Right renal cortex interstitium (tissue), 3 donors: ENCODE results near the gene WASHC4. TPM values are rescaled to one million over a fixed set of nuclear protein-coding genes. Genes with fewer than 3 reads are reported as not detected.
"Not testable (repeated sequence)": the region's sequence is repeated elsewhere in the genome, so short reads cannot be mapped to it uniquely, and the experiment has no call there.

Source experiments
- DNase-seq, 3 donors: peaks; one replicate each; pipeline ENCODE4 v3.0.0-alpha.2; 2013; ENCODE audit warnings: low read depth in 3 of 3, low spot score in 2 of 3
- polyA plus RNA-seq, 3 donors: library from polyadenylated mRNA; unstranded; fragments of 120-200 nt; gene quantifications; one replicate each; pipeline ENCODE4 v1.2.1, GENCODE V29; 2013; ENCODE audit not compliant: insufficient read length in 3 of 3

Gene WASHC4
- polyA plus RNA-seq, 3 donors, result 49.3 to 58.6 (median 56.5) TPM

DNA sequence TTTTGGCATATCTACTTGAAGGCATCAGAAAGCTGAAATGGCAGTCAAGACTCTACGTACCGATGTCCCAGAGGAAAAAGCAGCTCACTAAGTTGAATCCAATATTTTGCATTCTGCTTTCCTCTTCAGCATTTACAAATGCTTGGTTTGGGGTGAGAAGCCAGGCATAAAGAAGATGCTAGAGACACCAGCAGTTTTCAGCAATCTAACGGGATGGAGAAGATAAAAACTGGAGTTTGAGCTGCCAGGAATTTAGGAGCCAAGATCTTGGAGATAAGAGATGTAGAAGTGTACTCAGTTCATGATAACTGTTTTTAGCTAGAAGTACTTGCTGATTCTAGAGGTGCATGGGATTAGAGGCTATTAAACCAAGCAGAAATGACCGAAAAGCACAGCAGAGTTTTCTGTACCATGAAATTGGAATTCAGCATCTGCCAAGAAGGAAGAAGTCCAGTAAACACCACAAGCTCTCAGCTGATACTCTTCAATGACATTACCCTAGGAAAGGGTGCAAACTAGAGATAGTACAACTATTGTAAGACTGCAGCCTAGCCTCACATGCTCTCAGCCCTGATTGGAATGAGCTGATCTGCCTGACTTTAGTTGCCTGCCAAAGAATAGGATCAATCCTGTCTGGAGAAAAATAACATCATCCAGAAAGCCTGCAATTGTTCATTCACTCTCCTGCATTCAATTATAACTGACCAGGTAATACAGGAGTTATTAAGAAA lies 15.9 kb upstream of the WASHC4 start:
- no peak for DNase-seq

DNA sequence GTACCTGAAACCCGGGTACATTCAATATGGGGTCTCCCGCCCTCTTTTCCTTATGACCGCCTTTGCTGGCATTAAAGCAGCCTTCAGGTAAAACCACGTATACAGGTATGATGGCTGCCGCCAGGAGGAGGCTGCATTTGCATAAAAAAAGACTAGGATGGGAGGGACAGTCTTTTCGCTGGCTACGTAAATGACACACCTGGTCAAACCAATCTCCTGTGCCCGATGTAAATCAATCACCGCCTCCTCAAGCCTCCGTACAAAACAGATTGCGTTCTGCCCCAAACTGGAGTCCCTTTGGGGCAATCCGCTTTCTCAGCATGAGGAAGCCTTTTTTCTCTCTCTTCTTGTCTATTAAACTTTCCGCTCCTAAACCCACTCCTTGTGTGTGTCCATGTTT lies 15.2 kb upstream of the WASHC4 start:
- no peak for DNase-seq

DNA sequence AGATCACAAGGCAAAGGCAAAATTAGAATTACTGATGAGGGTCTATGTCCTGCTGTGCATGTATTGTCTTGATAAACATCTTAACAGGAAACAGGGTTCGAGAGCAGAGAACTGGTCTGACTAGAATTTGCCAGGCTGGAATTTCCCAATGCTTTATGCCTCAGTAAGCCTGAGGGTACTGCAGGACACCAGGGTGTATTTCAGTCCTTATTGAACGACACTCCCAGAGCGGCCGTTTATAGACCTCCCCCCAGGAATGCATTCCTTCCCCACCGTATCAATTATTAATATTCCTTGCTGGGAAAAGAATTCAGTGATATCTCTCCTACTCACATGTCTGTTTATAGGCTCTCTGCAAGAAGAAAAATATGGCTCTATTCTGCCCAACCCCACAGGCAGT lies 12.2 kb upstream of the WASHC4 start:
- DNase-seq, result not testable (repeated sequence)

DNA sequence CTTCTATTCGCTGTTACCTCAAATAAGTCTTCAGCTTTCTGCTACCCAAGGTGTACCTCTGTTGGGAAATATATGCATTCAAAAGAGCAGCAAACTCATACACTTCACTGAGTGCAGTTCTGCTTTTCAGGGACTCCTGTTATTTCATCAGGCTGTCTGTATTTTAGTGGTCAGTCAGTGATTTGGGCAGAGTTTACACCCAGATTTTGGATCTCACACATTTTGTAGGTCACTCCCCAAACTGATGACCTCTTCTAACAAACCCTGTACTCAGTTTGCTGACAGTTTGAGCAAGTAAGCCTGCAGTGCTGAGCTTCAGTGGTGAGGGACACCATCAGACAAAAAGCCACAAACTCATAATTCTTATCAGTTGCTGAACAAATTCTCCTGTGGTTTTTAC lies 8.2 kb upstream of the WASHC4 start:
- DNase-seq, result no peak

DNA sequence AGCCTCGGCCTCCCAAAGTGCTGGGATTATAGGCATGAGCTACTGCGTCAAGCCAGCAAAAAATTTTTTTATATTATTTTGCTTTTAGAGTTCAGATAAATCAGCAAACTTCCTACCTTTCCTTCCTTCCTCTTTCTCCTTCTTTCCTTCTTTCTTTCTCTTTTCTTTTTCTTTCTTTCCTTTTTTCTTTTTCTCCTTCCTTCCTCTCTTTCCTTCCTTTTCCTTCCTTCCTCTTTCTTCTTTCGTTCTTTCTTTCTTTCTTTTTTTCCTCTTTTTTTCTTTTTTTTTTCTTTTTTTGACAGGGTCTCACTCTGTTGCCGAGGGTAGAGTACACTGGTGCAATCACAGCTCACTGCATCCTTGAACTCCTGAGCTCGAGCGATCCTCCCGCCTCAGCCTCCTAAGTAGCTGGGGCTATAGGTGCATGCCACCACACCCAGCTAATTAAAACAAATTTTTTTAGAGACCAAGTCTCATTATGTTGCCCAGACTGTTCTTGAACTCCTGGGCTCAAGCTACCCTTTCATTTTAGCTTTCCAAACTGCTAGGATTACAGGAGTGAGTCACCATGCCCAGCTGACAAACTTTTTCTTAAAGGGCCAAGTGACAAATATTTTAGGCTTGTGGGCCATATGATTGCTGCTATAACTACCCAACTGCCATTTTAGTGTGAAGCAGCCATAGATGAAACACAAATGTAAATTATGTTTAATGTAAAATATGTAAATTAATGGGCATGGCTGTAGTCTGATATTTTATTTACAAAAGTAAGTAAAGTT lies 7.1 kb upstream of the WASHC4 start:
- no peak for DNase-seq

DNA sequence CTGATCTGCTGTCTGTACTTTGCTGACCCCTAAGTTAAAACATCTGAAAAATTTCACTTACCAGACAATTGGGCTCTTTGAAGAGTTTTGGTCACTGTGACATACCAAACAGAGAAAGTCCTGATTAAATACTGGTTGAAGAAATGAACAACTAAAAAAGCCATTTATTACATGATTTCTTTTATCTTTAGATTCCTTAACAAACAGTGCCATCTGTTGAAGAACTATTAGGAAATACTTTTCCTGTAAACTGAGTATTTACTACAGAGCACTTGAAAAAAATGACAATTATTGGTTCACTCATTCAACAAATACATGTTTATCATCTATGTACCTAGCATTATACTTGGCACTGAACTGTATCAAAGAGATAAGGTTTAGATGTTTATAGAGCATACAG lies 6.5 kb upstream of the WASHC4 start:
- no peak for DNase-seq

DNA sequence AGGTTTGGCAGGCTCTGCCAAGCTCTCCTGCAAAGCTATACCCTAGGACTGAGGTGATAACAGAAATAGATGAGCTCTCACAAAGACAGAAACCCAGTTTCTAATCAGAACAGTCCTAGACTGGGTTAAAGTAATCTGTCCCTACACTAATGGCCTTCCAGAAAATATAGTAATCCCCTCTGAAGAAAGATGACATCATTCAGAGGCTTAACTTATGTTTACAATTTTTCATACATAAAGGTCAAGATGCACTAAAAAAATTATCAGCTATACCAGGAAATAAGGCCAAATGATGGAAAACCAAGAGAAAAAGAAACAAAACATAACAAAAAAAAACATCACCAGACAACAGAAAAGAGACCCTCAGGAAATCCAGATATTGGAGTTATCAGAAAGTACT lies 4.9 kb upstream of the WASHC4 start:
- no peak for DNase-seq

DNA sequence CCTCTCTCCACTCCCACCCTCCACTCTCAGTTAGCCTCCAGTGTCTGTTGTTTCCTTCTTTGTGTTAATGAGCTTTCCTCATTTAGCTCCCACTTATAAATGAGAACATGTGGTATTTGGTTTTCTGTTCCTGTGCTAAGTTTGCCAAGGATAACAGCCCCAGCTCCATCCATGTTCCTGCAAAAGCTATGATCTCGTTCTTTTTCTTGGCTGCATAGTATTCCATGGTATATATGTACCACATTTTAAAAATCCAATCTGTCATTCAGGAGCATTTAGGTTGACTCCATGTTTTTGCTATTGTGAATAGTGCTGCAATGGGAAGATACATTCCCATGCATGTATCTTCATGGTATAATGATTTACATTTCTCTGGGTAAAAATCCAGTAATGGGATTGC lies 2.8 kb upstream of the WASHC4 start:
- DNase-seq, result no peak

DNA sequence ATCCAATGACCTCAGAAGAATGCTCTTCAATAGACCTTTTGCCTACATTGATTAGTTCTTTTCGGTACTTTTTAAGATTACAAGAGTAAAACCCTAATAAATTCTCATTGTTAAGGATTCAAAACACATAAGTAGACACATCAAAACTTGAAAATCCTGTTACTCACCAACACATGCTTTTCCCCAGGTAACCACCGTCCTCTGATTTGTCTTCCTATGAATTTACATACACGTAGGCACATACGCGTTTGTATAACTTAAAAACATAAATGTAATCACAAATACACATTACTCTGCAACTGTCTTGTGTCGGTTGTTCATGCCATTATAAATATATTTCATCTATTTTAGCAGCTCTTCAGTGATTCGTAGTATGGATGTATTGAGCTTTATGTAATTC lies 910 bp upstream of the WASHC4 start:
- DNase-seq, result no peak

DNA sequence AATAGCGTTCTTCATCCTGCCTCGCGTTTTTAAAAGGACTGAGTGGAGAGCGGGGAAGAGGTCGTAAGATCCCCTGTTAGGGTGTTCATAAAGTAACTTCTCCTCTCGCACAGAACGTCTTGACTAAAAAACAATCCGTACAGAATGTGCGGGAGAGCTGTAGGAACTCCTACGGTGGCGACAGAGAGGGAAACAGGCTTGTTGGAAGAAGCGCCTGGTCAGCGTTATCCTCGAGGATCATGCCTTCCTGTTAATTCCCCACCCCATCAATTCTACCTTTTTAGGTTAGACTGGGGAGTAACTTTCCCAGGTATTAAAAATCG lies 399 bp upstream of the WASHC4 start:
- peak in 1 of 3 donors; percentile 66 for DNase-seq

DNA sequence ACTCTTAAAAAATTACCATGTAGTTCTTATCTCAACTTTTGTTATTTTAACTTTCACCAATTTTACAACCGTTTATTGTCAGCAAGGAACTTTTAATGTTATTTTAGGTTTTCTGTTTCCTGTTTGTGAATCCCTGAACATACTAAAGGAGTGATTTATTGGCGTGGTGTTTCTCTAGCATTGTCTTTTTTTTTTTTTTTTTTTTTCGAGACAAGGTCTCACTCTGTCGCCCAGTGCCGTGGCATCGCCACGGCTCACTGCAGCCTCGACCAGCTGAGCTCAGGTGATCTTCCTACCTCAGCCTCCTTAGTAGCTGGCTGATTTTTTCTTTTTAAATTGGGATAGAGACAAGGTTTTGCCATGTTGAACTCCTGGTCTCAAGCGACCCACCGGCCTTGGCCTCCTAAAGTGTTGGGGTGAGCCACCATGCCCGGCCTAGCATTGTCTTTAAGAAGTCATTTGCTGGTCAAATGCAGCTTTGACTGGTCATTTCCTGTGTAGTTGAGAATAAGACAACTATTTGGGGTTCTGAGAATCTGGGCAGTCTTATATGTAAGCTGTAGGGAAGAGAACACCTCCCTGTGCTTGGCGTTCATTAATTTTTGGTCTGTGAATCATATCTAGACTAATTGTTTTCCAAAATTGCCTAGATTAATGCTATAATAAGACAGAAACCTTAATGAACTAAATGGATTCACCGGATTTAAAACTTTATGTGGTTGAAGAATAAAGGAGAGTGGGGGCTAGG lies 2.1 kb downstream of the WASHC4 start:
- DNase-seq, result no peak

DNA sequence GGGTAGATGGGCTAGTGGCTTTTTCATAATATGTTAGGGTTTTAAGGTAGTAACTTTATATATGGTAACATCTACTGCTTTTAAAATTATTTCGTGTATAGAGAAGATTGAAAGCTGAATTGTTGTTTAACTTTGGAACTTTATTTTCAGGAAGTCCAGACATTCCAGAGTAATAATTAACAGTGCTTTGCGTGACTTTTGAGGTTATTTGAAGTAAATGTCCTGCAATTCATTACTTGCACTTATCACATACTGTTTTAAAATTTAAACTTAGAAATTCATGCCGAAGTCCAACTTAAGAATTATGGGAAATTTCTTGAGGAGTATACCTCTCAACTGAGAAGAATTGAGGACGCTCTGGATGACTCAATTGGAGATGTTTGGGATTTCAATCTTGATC lies 3.3 kb downstream of the WASHC4 start:
- DNase-seq, result no peak

DNA sequence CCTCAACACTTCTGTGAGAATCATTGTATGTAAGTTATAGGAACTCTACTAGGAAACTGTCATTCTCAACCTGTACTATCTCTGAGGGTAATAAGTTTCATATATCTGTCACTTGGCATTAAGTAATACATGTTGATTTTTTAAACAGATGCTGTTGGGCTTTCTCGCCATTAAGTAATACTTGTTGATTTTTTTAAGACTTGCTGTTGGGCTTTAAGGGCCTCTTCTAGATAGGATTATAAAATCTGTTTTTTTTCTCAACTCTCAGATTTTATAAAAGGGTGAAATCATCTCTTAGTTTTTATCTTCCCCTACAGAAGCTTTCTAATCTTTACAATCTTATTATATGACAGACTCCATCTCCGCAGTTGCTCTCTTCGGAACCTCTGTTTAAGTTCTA lies 5.6 kb downstream of the WASHC4 start:
- DNase-seq, result no peak

DNA sequence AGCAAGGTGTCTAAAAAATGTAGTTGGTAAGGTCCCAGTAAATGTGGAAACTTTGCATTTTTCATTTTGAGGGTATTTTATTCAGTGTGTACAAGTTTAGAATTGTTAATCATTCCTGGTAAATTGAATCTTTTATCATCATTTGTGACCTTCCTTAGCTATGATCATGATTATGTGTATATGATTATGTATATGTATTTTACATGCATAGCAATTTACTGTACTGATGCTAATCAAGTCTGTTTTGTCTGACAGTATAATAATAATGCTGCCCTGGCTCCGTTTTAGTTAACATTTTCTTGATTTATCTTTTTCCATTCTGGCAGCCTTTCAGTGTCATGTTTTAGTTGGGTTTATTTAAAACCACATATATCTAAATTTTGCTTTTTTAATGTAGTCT lies 9.4 kb downstream of the WASHC4 start:
- DNase-seq, result no peak

DNA sequence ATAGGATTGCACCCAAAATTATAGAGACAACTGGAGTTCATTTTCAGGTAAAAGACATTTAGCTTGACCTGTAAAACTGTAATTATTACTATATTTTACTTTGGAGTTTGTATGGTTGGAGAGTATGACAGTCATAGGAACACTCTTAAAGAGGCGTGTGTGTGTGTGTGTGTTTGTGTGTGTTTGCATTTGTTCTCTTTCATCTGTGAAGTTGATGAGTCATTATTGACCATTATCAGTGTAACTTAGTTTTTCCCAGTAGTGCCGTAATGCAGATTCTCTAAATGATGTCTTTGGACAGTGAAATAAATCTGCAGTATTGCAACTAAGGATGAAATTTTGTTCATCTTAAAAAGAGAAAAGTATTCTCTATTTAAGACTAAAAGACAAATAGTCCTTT lies 13.0 kb downstream of the WASHC4 start:
- no peak for DNase-seq

DNA sequence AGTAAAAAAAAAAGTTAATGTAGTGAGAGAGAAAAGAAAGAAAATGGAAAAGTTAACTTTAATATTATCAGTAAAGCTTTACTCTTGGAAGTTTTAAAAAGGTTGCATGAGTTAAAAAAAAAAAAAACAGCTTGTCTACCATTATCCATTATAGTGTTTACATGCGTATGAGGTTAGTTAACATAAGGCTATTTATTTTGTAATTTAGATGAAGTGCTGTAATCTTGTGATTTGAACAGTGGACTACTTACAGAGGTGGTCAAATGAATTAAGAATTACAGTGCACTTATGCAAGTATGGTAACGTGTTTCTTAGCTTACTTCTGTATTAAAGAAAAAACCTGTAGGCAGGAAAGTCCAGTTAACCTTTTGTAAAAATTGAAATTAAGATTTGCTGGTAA lies 30.7 kb downstream of the WASHC4 start:
- DNase-seq, result no peak

DNA sequence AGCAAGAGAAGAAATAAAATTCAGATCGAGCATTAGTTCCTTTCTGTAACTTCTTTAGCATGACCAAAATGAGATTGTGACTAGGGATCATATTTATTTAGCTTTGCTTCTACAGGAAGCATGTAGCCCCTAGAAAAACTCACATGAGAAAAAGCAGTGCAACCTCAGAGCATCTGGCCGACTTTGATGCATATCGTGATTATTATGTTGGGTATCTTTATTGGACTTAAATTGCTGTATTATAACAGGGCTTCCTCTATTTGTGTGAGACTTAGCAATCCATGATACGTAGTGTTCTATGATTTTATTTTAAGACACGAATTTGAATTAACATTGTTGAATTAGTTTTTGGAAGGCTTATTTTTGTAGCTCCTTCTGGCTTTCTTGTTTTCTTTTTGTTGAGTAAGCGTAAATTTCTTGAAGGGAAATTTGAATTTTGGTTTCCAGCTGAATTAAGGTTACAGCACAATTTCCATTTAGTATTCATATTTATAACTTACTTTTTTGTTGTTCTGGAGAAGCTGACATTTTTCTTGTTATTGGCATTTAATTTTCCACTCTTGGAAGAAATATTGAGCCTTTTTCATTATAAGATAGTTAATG lies 33.9 kb downstream of the WASHC4 start:
- DNase-seq, result no peak

DNA sequence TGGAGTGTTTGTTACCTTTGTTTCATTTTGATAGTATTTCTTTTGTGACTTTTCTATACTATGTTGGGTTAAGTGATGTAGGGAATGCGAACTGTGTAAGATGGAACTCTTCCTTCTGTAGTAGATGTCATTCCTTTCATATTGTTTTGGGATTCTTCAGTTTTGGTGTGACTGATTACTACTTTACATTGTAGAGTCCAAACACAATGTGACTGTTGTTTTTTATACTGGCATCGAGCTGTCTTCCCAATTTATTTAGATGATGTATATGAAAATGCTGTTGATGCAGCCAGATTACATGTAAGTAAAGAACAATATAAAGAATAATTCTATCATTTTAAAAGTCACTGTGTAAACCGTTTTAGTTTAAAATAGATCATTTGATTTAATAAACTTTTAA lies 34.7 kb downstream of the WASHC4 start:
- no peak for DNase-seq

DNA sequence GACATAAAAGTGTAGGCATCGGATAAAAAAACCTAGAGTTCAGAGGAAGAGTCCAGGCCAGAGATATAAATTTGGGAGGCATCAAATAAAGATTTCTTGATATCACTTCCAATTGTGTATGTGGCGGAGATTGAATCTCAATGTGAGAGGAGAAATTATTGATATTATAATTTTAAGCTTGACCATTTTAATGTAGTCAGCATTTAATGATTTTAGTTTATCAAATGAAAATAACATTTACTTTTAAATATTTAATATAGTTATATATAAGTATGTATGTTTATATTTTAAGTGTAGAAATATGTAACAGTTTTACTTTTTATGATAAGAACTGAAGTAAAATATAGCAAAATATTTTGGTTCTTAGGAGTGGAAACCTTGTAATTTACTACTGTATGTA lies 48.7 kb downstream of the WASHC4 start:
- no peak for DNase-seq

DNA sequence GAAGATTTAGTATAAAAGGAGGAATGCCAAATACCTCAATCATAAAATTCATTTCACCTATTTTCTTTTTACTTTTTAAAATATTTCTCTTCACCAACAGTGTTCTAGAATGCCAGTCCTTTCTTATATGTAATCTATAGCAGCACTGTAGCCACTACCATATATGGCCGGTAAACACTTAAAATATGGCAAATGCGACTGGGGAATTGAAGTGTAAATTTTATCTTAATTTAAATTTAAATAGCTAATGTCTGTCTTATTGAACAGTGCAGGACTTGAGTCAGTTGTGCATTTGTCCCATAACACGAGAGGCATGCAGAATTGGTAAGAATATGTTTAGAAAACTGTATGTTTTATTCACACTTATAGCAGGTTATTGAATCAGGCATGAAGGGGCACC lies 50.1 kb downstream of the WASHC4 start:
- no peak for DNase-seq

DNA sequence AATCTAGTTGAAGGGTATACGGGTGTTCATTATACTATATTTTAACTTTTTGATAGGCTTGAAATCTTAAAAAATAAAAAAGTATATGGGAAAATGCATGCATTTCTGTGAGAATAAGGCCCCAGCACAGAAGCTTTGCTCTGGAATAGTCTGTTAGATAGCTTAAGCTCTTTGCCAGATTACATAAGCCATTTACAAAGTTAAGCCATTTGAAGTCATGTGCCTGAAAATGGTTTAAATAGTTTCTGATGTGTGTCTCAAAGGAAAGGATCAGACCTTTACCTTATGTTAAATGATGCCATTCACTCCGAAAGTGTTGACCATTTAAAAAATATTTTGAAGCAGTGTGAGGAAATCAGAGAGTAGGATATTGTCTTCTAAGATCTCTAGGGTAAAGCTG lies 51.3 kb downstream of the WASHC4 start:
- no peak for DNase-seq

DNA sequence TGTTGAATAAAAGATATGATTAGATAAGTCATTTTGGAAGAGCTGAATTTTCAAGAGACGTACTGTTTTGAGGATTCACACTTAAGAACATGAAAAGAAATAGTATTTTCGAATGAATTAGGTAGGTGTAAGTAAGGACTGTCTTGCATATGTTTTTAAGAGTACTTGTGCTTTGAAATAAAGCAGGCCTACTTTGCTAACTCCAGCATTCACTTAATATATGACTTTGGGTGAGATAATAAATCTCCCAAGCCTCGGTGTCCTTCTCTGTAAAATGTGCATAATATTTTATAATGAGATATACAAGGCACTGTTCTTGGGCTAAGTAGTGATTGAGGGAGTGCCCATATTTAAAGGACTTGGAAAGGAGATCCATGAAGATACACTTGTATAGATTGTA lies 54.6 kb downstream of the WASHC4 start:
- DNase-seq, result no peak
